Pons (tissue), 1 donor: Measurements from ENCODE around the gene ITSN1.
A peak's percentile ranks its signal among the peaks of the same experiment; 100 is the strongest.

ENCODE experiments used
- DNase-seq: peaks from one replicate; pipeline ENCODE4 v3.0.0-alpha.2; 2016; ENCODE audit warnings: low spot score

Gene ITSN1

DNA sequence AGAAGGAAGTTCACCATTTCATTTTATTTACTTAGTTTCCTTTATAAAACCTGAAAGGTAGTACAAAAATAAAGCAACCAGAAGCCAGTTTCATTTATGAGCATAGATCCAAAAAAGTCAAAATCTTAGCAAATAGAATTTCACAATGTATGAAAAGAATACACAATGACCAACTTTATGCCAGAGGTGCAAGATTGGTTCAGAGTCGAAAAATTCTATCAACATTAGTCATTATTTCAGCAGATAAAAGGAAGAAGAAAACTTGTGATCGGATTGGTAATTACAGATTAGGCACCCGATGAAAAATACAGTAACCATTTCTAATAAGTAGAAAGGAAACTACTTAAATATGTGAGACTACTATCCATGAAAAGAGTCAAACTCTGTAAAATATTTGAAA, 89.1 kb downstream of the ITSN1 start:
- no peak for DNase-seq

DNA sequence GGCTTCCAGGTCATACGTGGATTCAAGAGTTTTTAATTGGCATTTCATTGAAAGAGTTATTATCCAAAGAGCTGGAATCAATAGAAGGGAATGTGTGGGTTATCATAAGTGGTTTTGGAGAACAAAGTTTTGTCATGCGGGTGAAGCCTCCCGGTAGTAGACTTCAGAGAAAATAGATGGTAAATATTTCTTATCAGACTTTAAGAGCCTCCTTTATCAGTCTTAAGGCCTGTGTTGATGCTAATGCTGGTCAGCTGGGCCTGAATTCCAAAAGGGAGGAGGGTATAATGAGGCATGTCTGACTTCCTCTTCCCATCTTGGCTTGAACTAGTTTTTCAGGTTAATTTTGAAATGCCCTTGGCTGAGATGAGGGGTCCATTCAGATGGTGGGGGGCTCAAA, 89.7 kb downstream of the ITSN1 start:
- no peak for DNase-seq

DNA sequence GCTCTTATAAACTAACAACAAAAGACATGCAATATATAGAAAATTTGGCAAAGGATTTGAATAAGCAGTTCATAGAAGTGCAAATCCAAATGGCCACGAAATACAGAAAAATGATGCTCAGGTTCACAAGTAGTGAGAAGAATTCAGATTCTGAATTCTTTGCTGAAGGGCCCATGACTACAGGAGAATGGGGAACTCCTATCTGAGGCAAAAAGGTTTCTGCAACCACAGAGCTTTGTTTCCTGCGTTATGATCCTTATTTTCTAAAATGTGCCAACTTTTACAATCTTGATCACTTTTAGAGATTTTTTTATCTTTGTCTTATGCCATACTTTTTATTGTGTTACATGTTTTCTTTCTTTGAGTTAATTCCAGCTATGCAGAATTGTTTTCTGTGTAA, 91.3 kb downstream of the ITSN1 start:
- no peak for DNase-seq

DNA sequence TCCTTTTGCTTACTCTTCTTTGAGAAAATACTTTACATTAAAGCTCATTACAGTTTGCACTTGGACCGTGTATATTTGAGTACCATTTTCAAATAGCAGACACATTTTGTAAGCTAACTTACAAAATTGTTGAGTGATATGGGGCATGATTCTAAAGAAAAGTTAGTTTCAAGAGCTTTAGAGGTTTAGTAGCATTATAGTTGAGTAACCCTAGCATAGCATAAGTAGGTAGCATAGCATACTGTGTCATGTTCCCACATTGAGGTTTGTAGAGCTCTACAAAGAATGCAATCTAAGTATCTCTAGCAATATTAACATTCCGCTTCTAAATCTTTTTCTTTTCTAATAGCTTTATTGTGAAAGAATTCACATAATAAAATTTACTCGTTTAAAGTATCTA, 92.0 kb downstream of the ITSN1 start:
- no peak for DNase-seq

DNA sequence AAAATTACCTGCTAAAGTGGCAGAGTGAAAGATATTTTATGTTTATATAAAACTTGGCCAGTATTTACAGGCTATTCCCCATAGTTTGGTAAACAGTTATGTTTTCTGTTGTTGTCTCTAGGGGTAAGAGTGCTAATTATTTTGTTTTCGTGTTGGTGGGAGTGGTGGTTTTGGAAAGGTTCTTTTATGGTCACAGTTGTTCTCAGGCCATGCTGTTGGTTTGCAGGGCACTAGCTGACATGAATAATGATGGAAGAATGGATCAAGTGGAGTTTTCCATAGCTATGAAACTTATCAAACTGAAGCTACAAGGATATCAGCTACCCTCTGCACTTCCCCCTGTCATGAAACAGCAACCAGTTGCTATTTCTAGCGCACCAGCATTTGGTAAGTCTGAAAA, 92.5 kb downstream of the ITSN1 start:
- DNase-seq: no peak

DNA sequence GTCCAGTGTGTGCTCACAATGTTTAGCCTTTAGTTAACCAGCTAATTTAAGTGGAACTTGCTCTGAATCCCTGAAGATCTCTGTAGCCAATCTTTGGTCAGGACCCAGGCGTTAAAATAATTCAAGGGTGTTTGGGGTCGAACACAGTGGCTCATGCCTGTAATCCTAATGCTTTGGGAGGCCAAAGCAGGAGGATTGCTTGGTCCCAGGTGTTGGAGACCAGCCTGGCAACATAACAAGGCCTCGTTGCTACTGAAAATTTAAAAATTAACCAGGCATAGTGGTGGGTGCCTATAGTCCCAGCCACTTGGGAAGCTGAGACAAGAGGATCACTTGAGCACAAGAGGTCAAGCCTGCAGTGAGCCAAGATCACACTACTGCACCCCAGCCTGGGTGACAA, 94.3 kb downstream of the ITSN1 start:
- no peak for DNase-seq

DNA sequence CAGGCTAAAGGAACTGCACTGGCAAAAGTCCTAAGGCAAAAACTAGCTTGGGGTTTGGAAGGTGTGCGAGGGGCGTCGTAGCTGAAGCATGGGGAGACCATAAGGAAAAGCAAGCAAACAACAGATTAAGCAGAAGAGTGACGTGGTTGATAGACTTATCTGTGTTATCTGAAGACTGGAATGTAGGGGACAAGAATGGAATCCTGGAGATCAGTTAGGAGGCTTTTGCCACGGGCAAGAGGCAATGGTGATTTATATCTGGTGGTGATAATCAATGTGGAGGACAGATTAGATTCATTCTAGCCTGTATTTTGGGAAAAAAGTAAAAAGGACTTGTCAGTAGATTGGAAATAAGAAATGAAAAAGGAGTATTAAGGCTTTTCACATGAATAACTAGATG, 97.4 kb downstream of the ITSN1 start:
- DNase-seq: no peak

DNA sequence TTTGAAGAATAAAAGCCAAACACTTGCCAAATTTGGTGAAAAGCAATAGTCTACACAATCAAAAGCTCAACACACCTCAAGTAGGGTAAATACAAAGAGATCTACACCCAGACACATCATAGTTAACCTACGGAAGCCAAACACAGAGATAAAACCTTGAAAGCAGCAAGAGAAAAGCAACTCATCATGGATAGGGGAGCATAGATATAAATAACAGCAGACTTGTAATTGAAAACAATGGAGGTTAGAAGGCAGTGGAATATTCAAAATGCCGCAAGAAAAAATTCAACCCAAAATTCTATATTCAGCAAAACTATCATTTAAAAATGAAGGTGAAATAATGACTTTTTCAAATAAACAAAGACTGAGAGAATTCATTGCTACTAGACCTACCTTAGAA, 105.1 kb downstream of the ITSN1 start:
- DNase-seq: no peak

DNA sequence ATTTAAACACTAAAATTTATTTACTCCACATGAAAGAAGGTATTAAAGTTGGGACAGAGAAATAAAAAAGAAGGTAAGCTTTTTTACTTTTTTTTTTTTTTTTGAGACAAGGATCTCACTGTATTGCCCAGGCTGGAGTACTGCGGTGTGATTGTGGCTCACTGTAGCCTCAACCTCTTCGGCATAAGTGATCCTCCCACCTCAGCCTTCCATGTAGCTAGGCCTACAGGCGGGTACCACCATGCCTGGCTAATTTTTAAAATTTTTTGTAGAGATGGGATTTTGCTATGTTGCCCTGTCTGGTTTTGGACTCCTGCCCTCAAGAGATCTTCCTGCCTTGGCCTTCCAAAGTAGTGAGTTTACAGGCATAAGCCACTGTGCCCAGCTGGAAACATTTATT, 106.6 kb downstream of the ITSN1 start:
- no peak for DNase-seq

DNA sequence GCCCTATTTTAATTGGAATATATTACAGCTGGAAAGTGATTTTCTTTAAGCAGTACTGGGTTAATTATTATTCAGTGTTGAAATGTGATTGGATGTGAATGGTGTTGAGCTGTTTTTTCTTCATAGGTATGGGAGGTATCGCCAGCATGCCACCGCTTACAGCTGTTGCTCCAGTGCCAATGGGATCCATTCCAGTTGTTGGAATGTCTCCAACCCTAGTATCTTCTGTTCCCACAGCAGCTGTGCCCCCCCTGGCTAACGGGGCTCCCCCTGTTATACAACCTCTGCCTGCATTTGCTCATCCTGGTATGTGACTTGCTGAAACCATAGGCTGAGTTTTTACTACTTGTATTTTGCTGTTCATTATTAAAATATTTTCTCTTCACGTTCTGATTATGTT, 107.7 kb downstream of the ITSN1 start:
- no peak for DNase-seq

DNA sequence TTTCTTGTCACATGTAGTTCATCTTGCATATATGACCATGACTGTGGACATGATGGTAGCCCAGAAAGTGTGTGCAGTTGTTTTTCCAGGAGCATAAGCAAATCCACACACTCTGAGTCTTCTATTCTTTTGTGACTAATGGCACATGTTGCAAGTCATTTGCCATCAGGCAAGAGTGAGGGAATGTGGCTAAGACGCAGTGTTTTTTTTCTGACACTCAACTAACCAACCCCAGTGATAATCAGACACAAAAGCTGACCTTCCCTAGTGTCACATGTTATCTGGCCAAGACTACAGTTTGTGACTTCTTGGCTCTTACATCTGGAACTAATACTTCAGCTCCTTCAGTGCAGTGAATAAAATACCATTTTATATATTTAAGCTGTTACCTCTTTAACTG, 108.8 kb downstream of the ITSN1 start:
- no peak for DNase-seq

DNA sequence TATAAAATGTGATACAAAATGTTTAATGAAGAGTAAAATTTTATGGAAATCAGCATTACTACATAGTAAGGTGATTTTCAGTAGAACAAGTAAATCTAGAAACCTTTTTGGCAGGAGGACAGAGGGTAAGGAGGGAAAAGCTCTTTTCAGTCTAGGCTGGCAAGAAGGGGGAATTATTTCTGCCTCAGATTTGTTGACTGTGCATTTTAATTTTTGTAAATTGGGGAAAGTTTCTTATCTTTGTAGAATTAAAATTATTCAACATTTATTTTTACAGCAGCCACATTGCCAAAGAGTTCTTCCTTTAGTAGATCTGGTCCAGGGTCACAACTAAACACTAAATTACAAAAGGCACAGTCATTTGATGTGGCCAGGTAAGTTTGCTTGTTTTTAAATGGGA, 109.2 kb downstream of the ITSN1 start:
- DNase-seq: no peak

DNA sequence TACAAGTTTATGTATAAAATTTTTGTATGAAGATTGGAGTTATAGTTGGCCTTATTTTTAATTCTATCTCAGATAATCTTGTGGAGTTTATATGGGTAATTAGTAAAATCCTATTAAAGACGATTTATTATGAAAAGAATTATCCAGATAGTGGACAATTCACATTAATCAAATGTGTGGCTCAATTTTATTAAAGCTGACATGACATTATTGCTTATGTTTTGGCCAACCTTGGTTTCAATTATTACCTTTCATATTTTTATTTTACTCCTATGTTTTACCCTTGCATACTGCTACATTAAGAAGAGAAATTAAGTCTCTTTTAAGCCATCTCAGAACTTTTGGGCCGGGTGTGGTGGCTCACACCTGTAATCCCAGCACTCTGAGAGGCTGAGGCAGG, 110.0 kb downstream of the ITSN1 start:
- DNase-seq: no peak

DNA sequence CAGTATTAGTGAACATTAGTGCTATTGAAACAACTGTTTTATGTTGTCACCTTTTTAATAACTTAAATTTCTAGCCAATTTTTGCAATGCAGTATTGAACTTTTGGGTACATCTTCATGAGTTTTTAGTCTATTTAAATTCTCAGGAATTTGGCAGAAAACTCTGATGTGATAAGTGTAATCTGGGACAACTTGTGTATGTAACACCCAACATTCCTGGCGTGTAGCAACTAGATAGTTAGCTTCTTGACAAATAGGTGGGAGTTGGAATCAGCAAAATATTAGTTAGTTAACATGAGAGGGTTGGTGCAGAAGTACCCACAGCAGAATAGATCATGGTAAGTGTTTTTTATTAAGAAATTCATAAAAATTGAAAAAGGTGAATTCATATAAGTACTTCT, 111.6 kb downstream of the ITSN1 start:
- DNase-seq: no peak

DNA sequence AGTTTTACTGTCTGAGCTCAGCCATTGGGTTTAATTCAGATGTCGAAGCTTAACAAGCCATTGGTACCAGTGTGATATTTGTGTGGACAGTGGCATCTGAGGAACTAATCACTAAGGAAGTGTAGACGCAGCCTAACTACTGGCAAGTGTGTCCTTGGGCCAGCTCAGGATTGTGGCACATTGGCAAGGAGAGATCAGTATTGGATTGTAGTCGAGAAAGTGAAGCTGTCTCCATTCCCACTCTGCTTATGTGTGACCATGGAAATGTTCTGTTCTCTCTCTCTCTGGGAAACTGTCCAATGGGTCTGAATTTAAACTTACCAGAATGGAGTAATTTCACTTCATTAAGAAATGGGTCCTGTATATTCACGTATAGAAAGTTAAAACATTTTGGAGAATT, 112.2 kb downstream of the ITSN1 start:
- peak; percentile 19 for DNase-seq

DNA sequence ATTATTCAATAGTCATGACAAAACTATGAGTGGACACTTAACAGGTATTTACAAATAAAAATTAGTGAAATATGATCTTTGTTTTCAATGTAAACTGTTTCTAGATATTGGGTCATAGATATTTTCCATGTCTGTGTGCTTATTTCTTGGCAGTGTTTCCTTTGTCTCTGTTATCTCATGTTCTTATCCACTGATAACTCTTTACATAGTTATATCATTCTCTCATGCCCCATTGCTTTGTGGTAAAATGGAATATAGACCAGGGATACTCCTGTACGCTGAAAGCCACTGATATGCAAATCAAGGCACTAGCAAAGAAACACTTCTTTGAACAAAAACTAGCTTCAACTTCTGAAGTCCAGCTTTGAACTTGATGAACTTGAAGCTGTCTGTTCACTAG, 113.1 kb downstream of the ITSN1 start:
- DNase-seq: no peak

DNA sequence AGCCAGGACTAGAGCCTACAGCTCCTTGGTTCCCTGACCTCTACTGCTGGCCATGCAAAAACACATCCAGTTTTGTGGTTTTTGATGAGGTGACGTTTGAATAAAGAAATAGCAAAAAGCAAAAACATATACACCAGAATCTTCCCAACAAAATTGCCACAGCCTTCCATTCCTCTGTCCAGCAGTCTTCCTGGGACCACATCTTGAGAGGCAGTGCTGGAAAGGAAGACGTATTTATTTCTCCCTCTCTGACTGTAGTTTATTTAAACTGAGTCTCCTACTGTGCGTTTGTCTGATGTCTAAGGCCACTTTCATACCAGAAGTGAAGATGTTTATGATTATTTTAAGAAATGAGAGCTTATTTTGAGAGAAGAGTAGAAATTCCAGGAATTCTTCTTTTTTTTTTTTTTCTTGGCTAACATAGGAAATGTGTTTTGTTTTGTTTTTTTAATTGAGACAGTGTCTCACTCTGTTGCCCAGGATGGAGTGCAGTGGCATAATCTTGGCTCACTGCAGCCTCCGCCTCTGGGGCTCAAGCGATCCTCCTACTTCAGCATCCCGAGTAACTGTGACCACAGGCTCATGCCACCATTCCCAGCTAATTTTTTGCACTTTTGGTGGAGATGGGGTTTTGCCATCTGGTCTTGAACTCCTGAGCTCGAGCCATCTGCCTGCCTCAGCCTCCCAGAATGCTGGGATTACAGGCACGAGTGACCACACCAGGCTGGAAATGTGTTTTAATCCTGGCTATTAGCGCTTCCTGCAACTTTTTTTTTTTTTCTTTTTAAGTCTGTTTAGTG, 118.5 kb downstream of the ITSN1 start:
- no peak for DNase-seq

DNA sequence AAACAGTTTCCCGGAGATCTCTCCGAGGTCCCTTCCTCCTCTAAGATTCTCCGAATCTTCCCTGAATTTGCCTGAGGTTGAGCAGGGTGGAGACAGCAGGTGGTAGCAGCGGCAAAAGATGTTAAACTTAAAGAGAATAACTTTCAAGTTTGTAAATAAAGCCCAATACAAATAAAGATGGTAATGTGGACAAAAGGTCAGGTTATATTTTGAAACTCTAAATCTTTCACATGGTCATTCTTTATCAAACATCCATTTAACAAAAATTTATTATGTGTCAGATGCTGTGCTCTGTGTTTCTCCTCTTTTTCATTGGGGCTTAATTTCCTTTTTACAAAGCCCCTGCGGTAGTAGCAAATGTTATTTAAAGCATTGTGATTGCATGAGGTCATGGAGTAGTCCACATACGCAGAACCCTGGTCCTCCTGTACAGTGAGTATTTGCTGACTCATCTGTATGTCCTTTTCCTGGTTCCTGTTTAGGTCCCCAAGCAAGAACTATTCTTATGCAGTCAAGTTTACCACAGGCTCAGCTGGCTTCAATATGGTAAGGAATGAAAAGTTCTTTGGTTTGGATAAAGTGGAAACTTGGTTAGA, 119.2 kb downstream of the ITSN1 start:
- DNase-seq: peak; percentile 71

DNA sequence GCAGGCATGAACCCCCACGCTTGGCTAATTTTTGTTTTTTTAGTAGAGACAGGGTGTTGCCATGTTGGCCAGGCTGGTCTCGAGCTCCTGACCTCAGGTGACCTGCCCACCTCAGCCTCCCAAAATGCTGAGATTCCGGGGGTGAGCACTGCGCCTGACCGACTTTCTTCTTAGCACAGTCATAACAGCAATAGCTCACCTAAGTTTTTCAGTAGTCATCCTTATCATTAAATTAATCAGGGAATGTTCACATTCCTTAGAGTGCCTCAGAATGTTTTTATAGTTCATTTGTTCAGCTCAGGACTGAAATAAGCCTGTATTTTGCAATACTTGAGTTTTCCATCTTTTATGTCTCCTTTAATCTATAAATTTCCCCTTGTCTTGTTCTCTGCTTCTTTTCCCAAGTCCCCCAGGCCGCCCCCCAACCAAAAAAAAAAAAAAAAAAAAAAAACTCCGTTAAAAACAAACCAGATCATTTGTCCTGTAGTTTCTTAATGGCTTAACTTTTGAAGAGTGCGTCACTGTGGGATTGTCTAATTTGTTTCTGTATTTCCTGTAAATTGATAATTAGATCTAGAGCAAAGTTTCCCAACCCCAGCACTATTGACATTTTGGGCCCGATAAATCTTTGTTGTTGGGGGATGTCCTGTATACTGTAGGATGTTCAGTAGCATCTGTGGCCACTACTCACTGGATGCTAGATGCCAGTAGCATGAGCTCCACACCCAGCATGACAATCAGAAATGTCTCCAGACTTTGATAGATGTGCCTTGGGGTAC, 120.7 kb downstream of the ITSN1 start:
- no peak for DNase-seq

DNA sequence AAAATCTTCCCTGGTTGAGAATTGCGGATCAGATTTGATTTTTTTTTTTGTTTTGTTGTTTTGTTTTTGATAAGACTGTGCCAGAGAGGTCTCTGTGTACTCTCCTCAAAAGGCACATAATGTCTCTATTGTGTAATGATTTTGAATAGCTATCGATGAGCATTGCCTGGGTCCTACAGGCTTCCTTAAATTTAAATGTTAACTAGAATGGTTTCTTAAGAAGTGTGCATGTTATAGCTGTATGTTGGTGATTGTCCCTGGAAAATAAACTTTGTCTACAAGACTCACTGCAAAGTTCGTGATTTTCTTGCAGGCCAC, 121.2 kb downstream of the ITSN1 start:
- no peak for DNase-seq

DNA sequence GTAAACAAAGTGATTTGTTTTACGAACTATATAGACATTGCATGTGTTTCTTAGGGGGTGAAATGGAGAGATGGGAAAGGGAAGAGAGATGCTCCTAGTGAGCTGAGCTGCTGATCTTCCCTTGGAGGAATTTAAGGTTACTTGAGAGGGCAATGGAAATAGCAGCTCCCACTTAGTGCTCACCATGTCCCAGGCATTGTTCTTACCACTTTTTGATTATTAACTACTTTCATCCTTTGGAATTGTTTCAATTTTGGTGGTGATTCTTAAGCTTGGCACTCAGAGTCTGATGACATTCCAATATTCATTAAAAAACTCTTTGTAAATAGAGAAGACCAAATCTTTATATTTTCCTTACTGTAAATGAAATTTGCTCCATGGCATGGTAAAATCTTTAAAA, 124.9 kb downstream of the ITSN1 start:
- DNase-seq: no peak

DNA sequence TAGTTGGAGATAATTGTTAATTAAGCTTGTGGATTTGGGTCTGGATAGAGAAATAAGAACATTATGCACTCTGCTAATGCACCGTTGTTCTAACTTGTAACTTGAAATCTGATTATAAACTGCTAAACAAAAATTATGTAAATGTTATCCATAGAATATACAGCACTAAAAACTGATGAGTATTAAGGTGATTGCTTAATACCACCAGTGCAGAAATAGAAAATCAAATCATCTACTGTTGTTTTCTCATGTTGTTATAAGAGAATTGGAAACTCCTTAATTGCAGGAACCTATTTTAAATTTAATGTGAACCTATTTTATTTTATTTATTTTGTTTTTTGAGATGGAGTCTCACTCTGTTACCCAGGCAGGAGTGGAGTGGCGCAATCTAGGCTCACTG, 125.7 kb downstream of the ITSN1 start:
- no peak for DNase-seq

DNA sequence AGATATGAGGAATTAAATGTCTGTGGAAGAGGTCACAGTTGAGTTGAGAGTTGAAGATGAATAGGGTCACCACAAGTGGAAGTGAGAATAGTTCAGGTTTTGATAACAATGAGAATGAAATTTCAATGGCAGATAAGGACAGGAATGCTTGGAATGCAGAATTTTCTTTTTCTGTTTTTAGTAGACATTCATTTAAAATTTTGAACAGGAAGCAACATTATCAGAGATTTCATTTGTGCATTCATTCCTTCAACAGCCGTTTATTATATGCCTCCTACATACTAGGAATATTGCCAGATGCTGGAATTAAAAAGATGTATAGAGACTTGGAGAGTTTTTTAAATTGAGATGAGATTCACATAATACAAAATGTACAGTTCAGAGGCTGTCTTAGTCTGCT, 126.8 kb downstream of the ITSN1 start:
- DNase-seq: no peak

DNA sequence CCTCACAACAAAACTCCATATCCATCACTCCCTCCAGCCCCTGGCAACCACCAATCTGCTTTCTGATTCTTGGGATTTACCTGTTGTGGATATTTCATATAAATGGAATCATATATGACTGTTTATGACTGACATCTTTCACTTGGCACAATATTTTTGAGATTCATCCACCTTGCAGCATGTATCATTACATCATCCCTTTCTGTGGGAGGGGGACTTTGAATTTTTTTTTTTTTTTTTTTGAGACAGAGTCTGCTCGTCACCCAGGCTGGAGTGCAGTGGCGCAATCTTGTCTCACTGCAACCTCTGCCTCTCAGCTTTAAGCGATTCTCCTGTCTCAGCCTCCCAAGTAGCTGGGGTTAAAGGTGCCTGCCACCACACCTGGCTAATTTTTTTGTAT, 128.2 kb downstream of the ITSN1 start:
- DNase-seq: no peak
